Fibroblast of lung (primary cell): ENCODE data around the gene SLC17A2. TPM values are rescaled to one million over a fixed set of nuclear protein-coding genes. Genes with fewer than 3 reads are reported as not detected.

Experiments
- DNase-seq, 2 donors: peaks; one replicate each; pipeline versions ENCODE4 v3.0.0 to v3.0.0-alpha.2; 2010; ENCODE audit warnings: low read depth in 2 of 2
- H2AFZ ChIP-seq: 2 replicates; pipeline ENCODE4 v1.5.1; 2012; ENCODE audit warnings: low read length, control low read depth, inconsistent platforms
- H3K27ac ChIP-seq: 2 replicates; pipeline ENCODE4 v1.5.1; 2011; ENCODE audit warnings: low read length, control low read depth; ENCODE audit not compliant: insufficient read depth
- H3K27me3 ChIP-seq: 2 replicates; pipeline ENCODE4 v1.5.1; 2011; ENCODE audit warnings: mild to moderate bottlenecking, low read length; ENCODE audit not compliant: control insufficient read depth, insufficient read depth
- H3K36me3 ChIP-seq: 2 replicates; pipeline ENCODE4 v1.5.1; 2011; ENCODE audit warnings: low read length; ENCODE audit not compliant: control insufficient read depth, insufficient read depth
- H3K4me1 ChIP-seq: 2 replicates; pipeline ENCODE4 v1.5.1; 2011; ENCODE audit warnings: low read length; ENCODE audit not compliant: control insufficient read depth, insufficient read depth; ENCODE audit errors: extremely low read depth
- H3K4me2 ChIP-seq: 2 replicates; pipeline ENCODE4 v1.5.1; 2011; ENCODE audit warnings: low read length, control low read depth; ENCODE audit not compliant: insufficient read depth; ENCODE audit errors: extremely low read depth
- H3K4me3 ChIP-seq, 4 experiments: fragments of 200-600 bp in 1 of 4; sonication (generic) in 1 of 4; replicated peaks in 1 of 4; 2 replicates each; pipeline ENCODE4 v1.5.1; 2011 to 2016; ENCODE audit warnings: low read length in 4 of 4, low read depth in 3 of 4, mild to moderate bottlenecking in 3 of 4, control low read depth in 2 of 4, inconsistent platforms in 1 of 4, mixed read lengths in 1 of 4; ENCODE audit not compliant: insufficient read depth in 1 of 4; ENCODE audit errors: control extremely low read depth in 1 of 4
- H3K79me2 ChIP-seq: 2 replicates; pipeline ENCODE4 v1.5.1; 2012; ENCODE audit warnings: mild to moderate bottlenecking, low read length, inconsistent platforms; ENCODE audit not compliant: control insufficient read depth, insufficient read depth
- H3K9ac ChIP-seq: 2 replicates; pipeline ENCODE4 v1.5.1; 2011; ENCODE audit warnings: mild to moderate bottlenecking, low read length, control low read depth; ENCODE audit not compliant: insufficient read depth
- H3K9me3 ChIP-seq: 2 replicates; pipeline ENCODE4 v1.5.1; 2012; ENCODE audit warnings: low read depth, low read length; ENCODE audit not compliant: control insufficient read depth, insufficient read depth
- H4K20me1 ChIP-seq: 2 replicates; pipeline ENCODE4 v1.5.1; 2011; ENCODE audit warnings: low read length; ENCODE audit not compliant: control insufficient read depth, insufficient read depth; ENCODE audit errors: extremely low read depth
- CTCF ChIP-seq, 2 donors: IDR thresholded peaks in 1 of 2; conservative IDR thresholded peaks in 1 of 2; 1 replicate in 1 of 2; 2 replicates in 1 of 2; pipeline ENCODE4 v1.5.1; 2011 to 2012; ENCODE audit warnings: low read length in 2 of 2, control low read depth in 1 of 2, inconsistent platforms in 1 of 2, low read depth in 1 of 2, mild to moderate bottlenecking in 1 of 2
- EZH2 ChIP-seq: IDR thresholded peaks from 2 replicates; pipeline ENCODE4 v1.5.1; 2012; ENCODE audit warnings: low read length, control low read depth, mild to moderate bottlenecking; ENCODE audit errors: missing control alignments
- polyA plus RNA-seq, 2 donors: library from polyadenylated mRNA; depleted of rRNA in 1 of 2; stranded (reverse) in 1 of 2; unstranded in 1 of 2; fragments of >200 nt; gene quantifications; 2 replicates each; pipeline ENCODE4 v1.2.1, GENCODE V29; 2011 to 2012; ENCODE audit warnings: missing spikeins in 1 of 2
- total RNA-seq: library from RNA; depleted of rRNA; stranded (reverse); fragments of >200 nt; gene quantifications from 2 replicates; pipeline ENCODE4 v1.2.1, GENCODE V29; 2014

SLC17A2 gene
- total and polyA plus RNA-seq, 2 donors (not counting 1 experiment from before 2014, with no cell fraction given): not detected

- Histone ChIP-seq H3K27me3 (no peaks in the 10 kb centered on the region), H3K9me3 (no peaks in the 10 kb centered on the region), H2AFZ (no peak overlapping the region), H4K20me1 (no peaks in the 10 kb centered on the region), H3K4me2 (no peak overlapping the region), H3K9ac (no peak overlapping the region), H3K79me2 (peaks cover 20% of the 10 kb centered on the region), H3K27ac (no peak overlapping the region), H3K4me3 (peak overlapping the region in 2 of 4 experiments; percentile 22 to 63), H3K4me1 (peaks cover 5% of the 10 kb centered on the region), H3K36me3 (peaks cover 11% of the 10 kb centered on the region)
- TF ChIP-seq EZH2 (no peak), CTCF (conservative IDR thresholded peaks at IDR 0.05 in 1 of 2, IDR thresholded peaks at IDR 0.05 in 1 of 2; ENCODE audit: low read depth in 1 of 2, low read length in 2 of 2) (no peak)
- DNase-seq: no peak
These were observed 34.6 kb upstream of the SLC17A2 start for GRCh38 chr6:25965058-25965457.

GRCh38 chr6:25963426-25964123 lies 33.1 kb upstream of the SLC17A2 start:
- peaks cover 20% of the 10 kb centered on the region for H3K79me2 ChIP-seq
- H3K4me1 ChIP-seq: peaks cover 5% of the 10 kb centered on the region
- peak overlapping the region; percentile 15 for H3K27ac ChIP-seq
- H3K4me3 ChIP-seq: peak overlapping the region; percentile 63 to 94 (median 72)
- no peaks in the 10 kb centered on the region for H3K9me3 ChIP-seq
- H3K27me3 ChIP-seq: no peaks in the 10 kb centered on the region
- H3K36me3 ChIP-seq: peaks cover 8% of the 10 kb centered on the region
- peak overlapping the region; percentile 94 for H3K4me2 ChIP-seq
- H3K9ac ChIP-seq: no peak overlapping the region
- DNase-seq: peak in 1 of 2 donors; percentile 24
- no peak overlapping the region for H2AFZ ChIP-seq
- TF ChIP-seq EZH2 (no peak), CTCF (conservative IDR thresholded peaks at IDR 0.05 in 1 of 2, IDR thresholded peaks at IDR 0.05 in 1 of 2; ENCODE audit: low read depth in 1 of 2, low read length in 2 of 2) (no peak)
- H4K20me1 ChIP-seq: no peaks in the 10 kb centered on the region

- H4K20me1 ChIP-seq: no peaks in the 10 kb centered on the region
- DNase-seq: peak; percentile 73 to 95
- no peak for TF ChIP-seq CTCF (conservative IDR thresholded peaks at IDR 0.05 in 1 of 2, IDR thresholded peaks at IDR 0.05 in 1 of 2; ENCODE audit: low read depth in 1 of 2, low read length in 2 of 2)
- TF ChIP-seq EZH2: no peak
- H3K27ac ChIP-seq: peak within 1 kb of the TSS; percentile 92
- peaks cover 20% of the 10 kb centered on the region for H3K79me2 ChIP-seq
- peak within 1 kb of the TSS; percentile 76 for H3K9ac ChIP-seq
- peak within 1 kb of the TSS; percentile 71 for H2AFZ ChIP-seq
- peak within 1 kb of the TSS; percentile 63 to 94 (median 81) for H3K4me3 ChIP-seq
- peaks cover 8% of the 10 kb centered on the region for H3K36me3 ChIP-seq
- peaks cover 5% of the 10 kb centered on the region for H3K4me1 ChIP-seq
- peak within 1 kb of the TSS; percentile 94 for H3K4me2 ChIP-seq
- H3K9me3 ChIP-seq: no peaks in the 10 kb centered on the region
- H3K27me3 ChIP-seq: no peaks in the 10 kb centered on the region
These were observed 31.9 kb upstream of the SLC17A2 start, which contains the start of gene TRIM38 for GRCh38 chr6:25962149-25963127. TSS of gene TRIM38 (plus strand) at chr6:25962802. CDS start at chr6:25966523, 3,721 bp downstream.
